OCI-LY7 (cell line): ENCODE results near the gene TRMT61A.

ENCODE experiments used
- EZH2phosphoT487 ChIP-seq: fragments of 200-600 bp; sonication (generic); IDR thresholded peaks from 2 replicates; pipeline ENCODE4 v1.6.1; 2018; ENCODE audit warnings: low read depth, borderline replicate concordance, mild to moderate bottlenecking, mixed run types, antibody characterized with exemption, low read length, moderate library complexity, mixed read lengths
- TF ChIP-seq, protein P1 (sequence below): fragments of 200-600 bp; sonication (generic); conservative IDR thresholded peaks from 2 replicates; pipeline ENCODE4 v1.5.1; 2014; ENCODE audit warnings: mild to moderate bottlenecking, antibody characterized with exemption, low read length, moderate library complexity, mixed read lengths

GRCh38 chr14:103502877-103503276 lies 26.1 kb upstream of the TRMT61A start:
- TF ChIP-seq, protein P1, sequence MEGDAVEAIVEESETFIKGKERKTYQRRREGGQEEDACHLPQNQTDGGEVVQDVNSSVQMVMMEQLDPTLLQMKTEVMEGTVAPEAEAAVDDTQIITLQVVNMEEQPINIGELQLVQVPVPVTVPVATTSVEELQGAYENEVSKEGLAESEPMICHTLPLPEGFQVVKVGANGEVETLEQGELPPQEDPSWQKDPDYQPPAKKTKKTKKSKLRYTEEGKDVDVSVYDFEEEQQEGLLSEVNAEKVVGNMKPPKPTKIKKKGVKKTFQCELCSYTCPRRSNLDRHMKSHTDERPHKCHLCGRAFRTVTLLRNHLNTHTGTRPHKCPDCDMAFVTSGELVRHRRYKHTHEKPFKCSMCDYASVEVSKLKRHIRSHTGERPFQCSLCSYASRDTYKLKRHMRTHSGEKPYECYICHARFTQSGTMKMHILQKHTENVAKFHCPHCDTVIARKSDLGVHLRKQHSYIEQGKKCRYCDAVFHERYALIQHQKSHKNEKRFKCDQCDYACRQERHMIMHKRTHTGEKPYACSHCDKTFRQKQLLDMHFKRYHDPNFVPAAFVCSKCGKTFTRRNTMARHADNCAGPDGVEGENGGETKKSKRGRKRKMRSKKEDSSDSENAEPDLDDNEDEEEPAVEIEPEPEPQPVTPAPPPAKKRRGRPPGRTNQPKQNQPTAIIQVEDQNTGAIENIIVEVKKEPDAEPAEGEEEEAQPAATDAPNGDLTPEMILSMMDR = no peak
- TF ChIP-seq EZH2phosphoT487 = no peak
